ENCODE results near the gene SECTM1.

Gene SECTM1

GRCh38 chr17:82371333-82372248 lies 38.0 kb upstream of the SECTM1 start, which contains the start of gene UTS2R:
Gene UTS2R, plus strand, starts transcription at chr17:82371765. Its CDS starts 2,560 bp downstream, at chr17:82374325.
- DNase-seq (ENCODE audit: extremely low spot score), result no peak
- no peak for TF ChIP-seq CTCF (IDR thresholded peaks at IDR 0.05; ENCODE audit: control extremely low read depth, extremely low read depth, low read depth, missing control alignments)
- ChIA-PET CTCF (interaction anchor here (1.4 to 5.4 kb wide), 4 partner anchors 20 to 172 kb away, joined by 3 to 35 read pairs (median 4); no protein-coding TSS in a partner anchor), POLR2A (interaction anchor here (1.2 kb wide), 1 partner anchor 143 kb away, joined by 4 read pairs; the partner anchor contains the start of gene SLC16A3)

DNA sequence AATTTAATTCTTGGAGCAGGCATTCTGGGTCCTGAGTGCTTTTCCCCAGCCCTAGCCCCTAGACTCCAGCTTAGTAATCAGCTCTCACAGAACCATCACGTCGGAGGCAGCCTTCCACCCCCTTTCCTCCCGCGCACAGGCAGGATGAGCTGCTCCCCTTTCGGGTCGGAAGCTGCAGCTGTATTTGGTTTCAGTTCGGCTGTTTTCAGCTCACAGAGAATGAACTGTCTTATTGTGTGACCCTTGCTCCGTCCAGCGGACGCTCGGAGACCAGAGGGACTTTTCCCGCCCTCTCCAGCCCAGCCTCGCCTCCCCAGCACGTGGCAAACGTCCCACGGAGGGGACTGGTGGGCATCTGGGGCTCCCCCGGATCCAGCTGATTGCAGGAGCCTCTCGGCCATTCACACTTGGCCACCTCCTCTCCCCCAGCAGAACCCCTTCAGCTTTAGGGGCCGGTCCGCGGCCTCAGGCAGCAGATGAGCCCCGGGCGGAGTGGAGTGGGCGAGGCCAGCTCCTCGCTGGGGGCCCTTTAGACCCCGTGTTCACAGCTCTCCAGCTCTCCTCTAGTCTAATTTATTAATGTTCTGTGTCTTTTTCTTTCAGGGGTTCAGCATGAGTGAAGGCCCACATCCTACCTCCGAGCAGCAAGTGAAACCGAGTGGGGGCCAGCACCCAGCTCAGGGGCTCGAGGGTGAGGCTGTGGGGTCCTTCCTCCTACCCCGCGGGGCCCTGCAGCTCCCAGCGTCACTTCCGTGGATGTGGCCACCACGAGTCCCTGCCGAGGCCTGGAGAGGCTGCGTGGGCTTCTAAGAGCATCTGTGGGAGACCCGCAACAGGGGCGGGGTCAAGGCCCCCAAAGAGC lies 37.1 kb upstream of the SECTM1 start:
- ChIA-PET POLR2A (interaction anchor here (1.2 kb wide), 1 partner anchor 142 kb away, joined by 4 read pairs; the partner anchor contains the start of gene SLC16A3), CTCF (interaction anchor here (0.8 to 5.4 kb wide), 8 partner anchors 9 to 333 kb away, joined by 3 to 35 read pairs (median 4); partner anchors contain the start of gene DCXR)
- DNase-seq (ENCODE audit: extremely low spot score), result peak; percentile 68
- peak; percentile 14 for TF ChIP-seq CTCF (IDR thresholded peaks at IDR 0.05; ENCODE audit: control extremely low read depth, extremely low read depth, low read depth, missing control alignments)

GRCh38 chr17:82369211-82369610 lies 35.6 kb upstream of the SECTM1 start:
- ChIA-PET POLR2A (no interaction called here), CTCF (interaction anchor here (1.7 to 5.4 kb wide), 2 partner anchors 18 to 332 kb away, joined by 4 to 35 read pairs; partner anchors contain the start of gene DCXR)
- TF ChIP-seq CTCF (IDR thresholded peaks at IDR 0.05; ENCODE audit: control extremely low read depth, extremely low read depth, low read depth, missing control alignments), result no peak
- DNase-seq (ENCODE audit: extremely low spot score), result no peak

- no peak for DNase-seq (ENCODE audit: extremely low spot score)
- ChIA-PET CTCF (no interaction called here), POLR2A (no interaction called here)
- no peak for TF ChIP-seq CTCF (IDR thresholded peaks at IDR 0.05; ENCODE audit: control extremely low read depth, extremely low read depth, low read depth, missing control alignments)
These were observed 34.4 kb upstream of the SECTM1 start for GRCh38 chr17:82367724-82368524.

GRCh38 chr17:82366749-82367148 lies 33.2 kb upstream of the SECTM1 start:
- TF ChIP-seq CTCF (IDR thresholded peaks at IDR 0.05; ENCODE audit: control extremely low read depth, extremely low read depth, low read depth, missing control alignments), result no peak
- DNase-seq (ENCODE audit: extremely low spot score), result no peak
- ChIA-PET POLR2A (no interaction called here), CTCF (interaction anchor here (1.0 to 2.3 kb wide), 5 partner anchors 10 to 34 kb away, joined by 3 to 9 read pairs (median 4); no protein-coding TSS in a partner anchor)
